ENCODE measurements around the gene BICDL1.

GRCh38 chr12:120132863-120133385 is 143.9 kb downstream of the BICDL1 start:
- no peak for TF ChIP-seq IRF3 (IDR thresholded peaks at IDR 0.05; ENCODE audit: low read depth, low read length)
- TF ChIP-seq ZBTB33 (IDR thresholded peaks at IDR 0.05; ENCODE audit: borderline replicate concordance, low read depth) = no peak
- TF ChIP-seq CTCF (IDR thresholded peaks at IDR 0.05) = no peak
- no peak for TF ChIP-seq JUND (IDR thresholded peaks at IDR 0.05)
- no peak for TF ChIP-seq PBX3 (IDR thresholded peaks at IDR 0.05)
- TF ChIP-seq GATA2 (CRISPR knock-in tag; IDR thresholded peaks at IDR 0.05) = no peak
- TF ChIP-seq EP300 (IDR thresholded peaks at IDR 0.05; ENCODE audit: borderline replicate concordance in 1 of 2, low read depth in 1 of 2, low read length in 1 of 2) = no peak
- no peak for TF ChIP-seq TAF1 (IDR thresholded peaks at IDR 0.05; ENCODE audit: borderline replicate concordance, low read depth, low read length)
- TF ChIP-seq REST (IDR thresholded peaks at IDR 0.05; ENCODE audit: low read depth, low read length) = no peak
- no peak for TF ChIP-seq RFX5 (IDR thresholded peaks at IDR 0.05; ENCODE audit: low read length)
- no peak for TF ChIP-seq FOSL2 (IDR thresholded peaks at IDR 0.05; ENCODE audit: borderline replicate concordance, low read depth)
- no peak for TF ChIP-seq CHD2 (IDR thresholded peaks at IDR 0.05; ENCODE audit: low read length, partially characterized antibody)
- no peak for TF ChIP-seq SMC3 (IDR thresholded peaks at IDR 0.05; ENCODE audit: low read depth, low read length)
